WTC11 (cell line): Measurements from ENCODE around the gene ZNF205. TPM values are rescaled to one million over a fixed set of nuclear protein-coding genes. Genes with fewer than 3 reads are reported as not detected.

Experiments used
- ATAC-seq: fragments of 200-7000 bp; cut with Tn5 transposase; 2 replicates; pipeline ENCODE4 v1.10.0; 2021; ENCODE audit warnings: mild to moderate bottlenecking, moderate library complexity
- CTCF ChIA-PET: fragments of 300-600 bp; sonication (Branson Sonifier 250); formaldehyde crosslinking; loops from one replicate; lab custom pipeline; 2021; ENCODE audit warnings: antibody characterized with exemption; lab: Charles Lee
- POLR2A ChIA-PET: fragments of 350-600 bp; sonication (Branson Sonifier 250); formaldehyde crosslinking; loops from one replicate; lab custom pipeline; 2021; ENCODE audit warnings: antibody characterized with exemption; lab: Charles Lee
- DNase-seq: peaks from one replicate; pipeline ENCODE4 v3.0.0; 2021; ENCODE audit warnings: low spot score
- H3K27ac Mint-ChIP-seq: 2 replicates; pipeline ENCODE4 v1.8.0; 2021; ENCODE audit warnings: mixed read lengths
- H3K27me3 Mint-ChIP-seq: 2 replicates; pipeline ENCODE4 v1.8.0; 2021; ENCODE audit warnings: low read depth, mild to moderate bottlenecking, moderate library complexity, mixed read lengths
- H3K36me3 Mint-ChIP-seq: 2 replicates; pipeline ENCODE4 v1.8.0; 2021; ENCODE audit warnings: mixed read lengths
- H3K4me1 Mint-ChIP-seq: 2 replicates; pipeline ENCODE4 v1.8.0; 2022; ENCODE audit warnings: mixed read lengths
- H3K4me3 Mint-ChIP-seq: 2 replicates; pipeline ENCODE4 v1.8.0; 2021; ENCODE audit warnings: mild to moderate bottlenecking, moderate library complexity, mixed read lengths
- H3K9me3 Mint-ChIP-seq: 2 replicates; pipeline ENCODE4 v1.8.0; 2021; ENCODE audit warnings: mixed read lengths
- ATF2 ChIP-seq: sonication (generic); formaldehyde crosslinking; IDR thresholded peaks from 2 replicates; pipeline ENCODE4 v1.8.1; 2022; ENCODE audit warnings: low read depth, missing genetic modification reagents, borderline replicate concordance
- E2F4 ChIP-seq: sonication (generic); formaldehyde crosslinking; IDR thresholded peaks from 2 replicates; pipeline ENCODE4 v1.8.1; 2022; ENCODE audit warnings: low read depth, mild to moderate bottlenecking, moderate library complexity, missing genetic modification reagents, borderline replicate concordance
- E2F5 ChIP-seq: sonication (generic); formaldehyde crosslinking; IDR thresholded peaks from 2 replicates; pipeline ENCODE4 v1.8.1; 2022; ENCODE audit warnings: mild to moderate bottlenecking, moderate library complexity, missing genetic modification reagents
- ELF4 ChIP-seq: sonication (generic); formaldehyde crosslinking; IDR thresholded peaks from 2 replicates; pipeline ENCODE4 v1.8.1; 2022; ENCODE audit warnings: low read depth, mild to moderate bottlenecking, moderate library complexity, missing genetic modification reagents
- ETV6 ChIP-seq: sonication (generic); formaldehyde crosslinking; IDR thresholded peaks from 2 replicates; pipeline ENCODE4 v1.8.1; 2022; ENCODE audit warnings: mild to moderate bottlenecking, missing genetic modification reagents
- FOXP4 ChIP-seq: sonication (generic); formaldehyde crosslinking; IDR thresholded peaks from 2 replicates; pipeline ENCODE4 v1.8.0; 2022; ENCODE audit warnings: mild to moderate bottlenecking, missing genetic modification reagents
- IRF1 ChIP-seq: sonication (generic); formaldehyde crosslinking; IDR thresholded peaks from 2 replicates; pipeline ENCODE4 v1.8.0; 2023; ENCODE audit warnings: missing genetic modification reagents
- SOX15 ChIP-seq: fragments of 250-450 bp; sonication (Bioruptor Pico); IDR thresholded peaks from 2 replicates; pipeline ENCODE4 v1.9.0; 2021; ENCODE audit warnings: mild to moderate bottlenecking
- STAT6 ChIP-seq: sonication (generic); formaldehyde crosslinking; conservative IDR thresholded peaks from 2 replicates; pipeline ENCODE4 v1.8.1; 2023; ENCODE audit warnings: mild to moderate bottlenecking, low read depth, missing genetic modification reagents, moderate library complexity
- USF1 ChIP-seq: sonication (generic); formaldehyde crosslinking; IDR thresholded peaks from 2 replicates; pipeline ENCODE4 v1.8.0; 2022; ENCODE audit warnings: mild to moderate bottlenecking, missing genetic modification reagents
- ZNF416 ChIP-seq: fragments of 250-450 bp; sonication (Bioruptor Pico); IDR thresholded peaks from 2 replicates; pipeline ENCODE4 v1.9.0; 2021; ENCODE audit warnings: mild to moderate bottlenecking, inconsistent platforms
- total RNA-seq: library from RNA; stranded (reverse); gene quantifications from 3 replicates; pipeline ENCODE4 v1.2.3, GENCODE V29; 2021

The ZNF205 gene
- total RNA-seq, 1 experiment from 2014 or later: 22.7 TPM

- TF ChIP-seq STAT6 (CRISPR knock-in tag) (no peak), ZNF416 (CRISPR knock-in tag) (no peak)
These were observed 22.1 kb downstream of the ZNF205 start, which contains the start of gene ZNF213 (continued) for GRCh38 chr16:3134338-3135125.

- H3K4me1 Mint-ChIP-seq: peaks cover 16% of the 10 kb centered on the region
- H3K36me3 Mint-ChIP-seq: peaks cover 7% of the 10 kb centered on the region; the same call in 1 of the 2 replicates
- TF ChIP-seq ELF4 (CRISPR knock-in tag) (no peak), ETV6 (0 out of 2 replicates have a peak, but pooled peaks have one; percentile 29), IRF1 (CRISPR knock-in tag) (0 out of 2 replicates have a peak, but pooled peaks have one; percentile 60), FOXP4 (peak; percentile 67; the same call in 1 of the 2 replicates), E2F5 (CRISPR knock-in tag) (0 out of 2 replicates have a peak, but pooled peaks have one; percentile 58)
- CTCF ChIA-PET: interaction anchor here (0.6 to 3.0 kb wide), 27 partner anchors 9 to 418 kb away, joined by 3 to 47 read pairs (median 4); partner anchors contain the start of gene ZSCAN10
- DNase-seq: no peak
- H3K27ac Mint-ChIP-seq: peak overlapping the region; percentile 90
- no peaks in the 10 kb centered on the region for H3K9me3 Mint-ChIP-seq
- no peak; the same call in 1 of the 2 replicates for ATAC-seq
- H3K27me3 Mint-ChIP-seq: no peaks in the 10 kb centered on the region
- POLR2A ChIA-PET: interaction anchor here (0.7 to 2.1 kb wide), 10 partner anchors 9 to 88 kb away, joined by 3 to 14 read pairs (median 4); no protein-coding TSS in a partner anchor
- H3K4me3 Mint-ChIP-seq: peak overlapping the region; percentile 98
These were observed 22.8 kb downstream of the ZNF205 start for GRCh38 chr16:3135126-3135715.

- CTCF ChIA-PET: interaction anchor here (1.0 to 1.5 kb wide), 4 partner anchors 8 to 106 kb away, joined by 3 to 4 read pairs (median 3); no protein-coding TSS in a partner anchor
- H3K36me3 Mint-ChIP-seq: peaks cover 4% of the 10 kb centered on the region; the same call in 1 of the 2 replicates
- H3K27ac Mint-ChIP-seq: no peak overlapping the region
- DNase-seq: no peak
- H3K4me1 Mint-ChIP-seq: peaks cover 16% of the 10 kb centered on the region
- H3K27me3 Mint-ChIP-seq: no peaks in the 10 kb centered on the region
- no peaks in the 10 kb centered on the region for H3K9me3 Mint-ChIP-seq
- TF ChIP-seq ATF2 (CRISPR knock-in tag) (no peak), USF1 (CRISPR knock-in tag) (no peak), E2F4 (no peak), SOX15 (CRISPR knock-in tag) (no peak), ELF4 (CRISPR knock-in tag) (no peak)
- TF ChIP-seq, all 79 proteins: peak for 0
- POLR2A ChIA-PET: interaction anchor here (1.1 kb wide), 1 partner anchor 12 kb away, joined by 3 read pairs; no protein-coding TSS in a partner anchor
- H3K4me3 Mint-ChIP-seq: no peak overlapping the region
- ATAC-seq: no peak
These were observed 24.9 kb downstream of the ZNF205 start for GRCh38 chr16:3137267-3137666.
